LNCAP (cell line): ENCODE data around the gene FES.

Source experiments
- CTCF ChIP-seq: fragments of 450-650 bp; IDR thresholded peaks from 2 replicates; pipeline ENCODE4 v1.5.1; 2017; ENCODE audit warnings: mild to moderate bottlenecking

Gene FES

DNA sequence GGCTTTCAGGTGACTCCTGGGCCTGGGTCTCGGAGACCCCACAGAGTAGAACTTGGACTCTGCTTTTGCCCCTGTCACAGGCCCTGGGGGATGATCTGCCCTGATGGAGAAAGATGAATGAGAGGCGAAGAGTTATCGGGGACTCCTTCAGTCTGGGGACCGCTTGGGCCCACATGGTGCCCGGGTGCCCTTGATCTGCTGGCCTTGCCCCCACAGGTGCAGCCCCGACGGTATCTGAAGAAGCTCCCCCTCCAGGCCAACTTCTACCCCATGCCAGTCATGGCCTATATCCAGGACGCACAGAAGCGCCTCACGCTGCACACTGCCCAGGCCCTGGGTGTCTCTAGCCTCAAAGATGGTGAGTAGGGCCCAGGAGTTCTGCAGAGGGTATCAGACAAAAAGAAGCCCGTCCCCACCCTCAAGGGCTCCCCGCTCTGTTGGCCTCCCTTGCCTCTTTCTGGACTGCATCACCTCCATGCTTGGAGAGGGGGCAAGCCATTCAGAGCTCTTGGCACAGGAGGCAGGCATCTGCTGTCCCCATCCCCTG lies 29.2 kb downstream of the FES start:
- no peak for TF ChIP-seq CTCF

DNA sequence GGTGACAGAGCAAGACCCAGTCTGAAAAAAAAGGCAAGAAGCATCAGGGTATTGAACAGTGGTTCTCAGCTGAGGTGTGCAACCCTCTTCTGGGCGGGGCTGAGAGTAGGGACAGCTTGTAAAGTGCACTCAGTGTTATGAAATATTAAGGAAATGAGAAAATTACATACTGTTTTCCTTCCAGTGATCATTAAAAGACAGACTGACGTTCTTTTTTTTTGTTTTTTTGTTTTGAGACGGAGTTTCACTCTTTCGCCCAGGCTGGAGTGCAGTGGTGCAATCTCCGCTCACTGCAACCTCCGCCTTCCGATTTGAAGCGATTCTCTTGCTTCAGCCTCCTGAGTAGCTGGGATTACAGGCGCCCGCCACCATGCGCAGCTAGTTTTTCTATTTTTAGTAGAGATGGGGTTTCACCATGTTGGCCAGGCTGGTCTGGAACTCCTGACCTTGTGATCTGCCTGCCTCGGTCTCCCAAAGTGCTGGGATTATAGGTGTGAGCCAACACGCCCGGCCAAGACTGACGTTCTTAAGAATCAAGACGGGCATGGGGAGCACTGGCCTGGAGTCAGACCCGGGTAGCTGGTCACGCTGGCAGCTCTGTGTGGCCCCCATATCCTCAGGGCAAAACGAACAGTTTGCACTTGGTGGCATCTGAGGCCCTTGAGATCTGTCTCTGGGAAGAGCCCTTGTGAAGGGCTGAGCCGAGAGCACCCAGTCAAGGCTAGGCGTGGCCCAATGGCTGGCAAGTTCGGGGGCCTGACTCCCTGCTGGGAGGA lies 30.2 kb downstream of the FES start:
- no peak for TF ChIP-seq CTCF

DNA sequence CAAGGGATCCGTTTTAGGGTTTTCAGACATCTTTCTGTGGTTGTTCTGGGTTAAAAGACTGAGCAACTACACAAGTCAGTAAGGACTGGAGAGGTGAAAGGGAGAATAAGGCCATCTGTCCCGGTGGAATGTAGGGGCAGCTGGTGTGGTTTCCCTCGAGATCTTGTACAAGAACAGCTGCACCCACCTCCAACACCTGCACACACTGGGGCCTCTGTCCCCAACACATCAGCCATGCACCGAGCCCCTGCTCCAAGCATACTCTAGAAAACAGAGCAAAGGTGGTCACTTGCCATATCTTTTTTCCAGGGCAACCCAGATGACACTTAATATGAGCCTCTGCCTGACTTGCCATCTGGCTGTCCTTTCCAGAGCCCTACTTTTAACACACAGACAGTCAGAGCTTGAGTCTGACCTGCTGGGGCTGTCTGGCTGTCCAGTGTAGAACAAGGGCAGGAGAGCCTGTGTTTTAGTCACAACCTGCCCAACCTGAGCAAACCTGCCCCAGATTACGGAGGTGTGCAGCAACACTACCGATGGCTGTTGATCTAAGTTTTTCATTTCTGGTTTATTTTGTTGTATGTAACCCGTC lies 31.0 kb downstream of the FES start:
- TF ChIP-seq CTCF = no peak

DNA sequence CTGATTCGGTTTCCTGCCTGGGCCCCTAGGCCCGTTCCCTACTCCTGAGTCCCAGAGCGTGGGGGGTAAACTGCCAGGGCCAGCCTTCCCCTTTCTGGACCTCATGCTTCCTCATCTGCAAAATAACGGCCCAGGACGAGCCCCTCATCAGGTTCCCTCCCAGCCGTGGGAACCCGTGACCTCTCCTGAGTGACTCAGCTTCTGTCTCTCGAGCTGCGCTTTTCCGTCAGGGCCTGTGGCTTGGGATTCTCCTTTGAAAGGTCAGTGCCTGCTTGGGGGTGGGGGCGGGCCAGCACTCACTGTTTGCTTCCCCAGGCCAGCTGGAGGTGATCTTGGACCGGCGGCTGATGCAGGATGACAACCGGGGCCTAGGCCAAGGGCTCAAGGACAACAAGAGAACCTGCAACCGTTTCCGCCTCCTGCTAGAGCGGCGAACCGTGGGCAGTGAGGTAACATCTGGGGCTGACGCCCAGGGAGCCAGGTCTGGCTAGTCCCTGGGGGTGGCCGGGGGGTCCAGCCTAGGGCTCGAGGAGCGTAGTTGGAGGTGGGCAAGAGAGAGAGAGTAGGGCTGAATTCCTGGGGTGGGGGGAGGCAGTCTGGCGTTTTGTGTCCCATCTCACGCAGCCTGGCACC lies 31.6 kb downstream of the FES start:
- no peak for TF ChIP-seq CTCF

DNA sequence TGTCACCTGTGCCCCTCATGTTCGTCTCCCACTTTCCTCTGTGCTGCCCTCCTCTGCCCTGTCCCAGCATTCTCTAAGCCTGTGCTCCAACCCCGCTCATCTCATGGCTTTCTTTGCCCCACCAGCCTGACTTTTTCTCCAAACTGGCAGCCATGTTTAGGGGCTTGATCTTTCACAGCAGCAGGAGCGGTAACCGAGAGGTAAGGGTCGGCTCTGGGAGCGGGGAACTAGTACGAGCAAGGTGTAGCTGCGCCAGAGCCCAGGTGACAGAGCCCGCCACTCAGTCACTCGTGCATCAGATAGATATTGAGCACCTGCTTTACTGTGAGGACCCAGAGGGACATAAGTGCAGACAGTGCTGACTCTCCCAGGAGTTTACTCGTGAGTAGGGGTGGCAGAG lies 32.2 kb downstream of the FES start:
- TF ChIP-seq CTCF = no peak

DNA sequence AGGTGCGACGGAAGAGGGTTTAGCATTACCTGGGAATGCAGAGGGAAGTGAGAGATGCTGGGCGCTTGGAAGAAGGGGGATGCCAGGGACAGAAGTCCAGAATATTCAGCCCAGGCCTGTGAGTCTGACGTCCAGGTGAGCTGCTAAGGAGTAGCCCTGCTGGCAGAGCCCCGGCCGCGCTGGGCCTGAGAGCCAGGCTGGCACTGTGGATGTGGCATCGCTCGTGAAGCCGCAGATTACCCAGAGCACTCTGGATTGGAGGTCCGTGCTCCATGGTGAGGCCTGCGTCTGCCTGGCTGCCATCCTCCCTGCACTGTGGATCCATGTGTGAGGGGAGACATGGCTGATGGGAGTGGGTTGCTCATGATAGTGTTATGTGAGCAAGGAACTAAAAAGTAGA lies 33.3 kb downstream of the FES start:
- no peak for TF ChIP-seq CTCF

DNA sequence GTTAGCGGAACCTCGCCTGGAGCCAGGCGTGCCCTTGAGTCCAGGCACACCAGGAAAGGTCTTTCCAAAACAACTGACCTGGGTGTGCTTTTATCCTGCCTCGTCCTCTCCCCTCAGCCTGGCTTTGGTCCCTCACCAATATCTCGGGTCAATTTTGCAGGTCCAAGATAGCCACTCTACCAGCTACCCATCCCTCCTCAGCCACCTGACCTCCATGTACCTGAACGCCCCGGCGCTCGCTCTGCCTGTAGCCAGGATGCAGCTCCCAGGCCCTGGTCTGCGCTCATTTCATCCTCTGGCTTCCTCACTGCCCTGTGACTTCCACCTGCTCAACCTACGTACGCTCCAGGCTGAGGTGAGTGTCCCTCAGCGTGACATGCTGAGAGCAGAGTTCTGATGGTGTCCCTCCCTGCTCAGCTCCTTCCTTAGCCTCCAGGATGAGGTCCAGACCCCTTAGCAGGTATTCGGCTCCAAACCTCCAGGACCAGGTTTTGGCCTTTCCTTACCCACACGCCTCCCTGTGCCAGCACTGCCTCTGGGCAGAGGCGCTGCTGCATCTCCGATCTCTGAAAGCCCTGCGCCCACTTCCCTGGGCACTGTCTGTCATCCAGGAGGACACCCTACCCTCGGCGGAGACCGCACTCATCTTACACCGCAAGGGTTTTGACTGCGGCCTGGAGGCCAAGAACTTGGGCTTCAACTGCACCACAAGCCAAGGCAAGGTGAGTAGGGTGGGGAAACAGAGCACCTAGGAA lies 33.9 kb downstream of the FES start:
- TF ChIP-seq CTCF = no peak
